HG03097 (cell line): ENCODE results near the gene CDK5.
"Not testable (repeated sequence)": the region's sequence is repeated elsewhere in the genome, so short reads cannot be mapped to it uniquely, and the experiment has no call there.

Source experiments
- ATAC-seq: cut with Tn5 transposase; IDR thresholded peaks from one replicate; pipeline ENCODE4 v1.9.1; 2021; ENCODE audit not compliant: unreplicated experiment, low FRiP score

Gene CDK5

GRCh38 chr7:151017370-151017952, 40.2 kb downstream of the CDK5 start:
- ATAC-seq = no peak

GRCh38 chr7:151016942-151017341, 40.8 kb downstream of the CDK5 start:
- no peak for ATAC-seq

GRCh38 chr7:151016505-151016904, 41.2 kb downstream of the CDK5 start:
- ATAC-seq = no peak

- no peak for ATAC-seq
Measured at GRCh38 chr7:151015967-151016366, 41.7 kb downstream of the CDK5 start.

GRCh38 chr7:151014950-151015349, 42.7 kb downstream of the CDK5 start:
- ATAC-seq = no peak

- no peak for ATAC-seq
Measured at GRCh38 chr7:151013733-151014497, 43.8 kb downstream of the CDK5 start.

GRCh38 chr7:151013356-151013732, 44.4 kb downstream of the CDK5 start:
- ATAC-seq = no peak

GRCh38 chr7:151012911-151013347, 44.8 kb downstream of the CDK5 start:
- no peak for ATAC-seq

GRCh38 chr7:151012031-151012692, 45.5 kb downstream of the CDK5 start:
- no peak for ATAC-seq

- not testable (repeated sequence) for ATAC-seq
Measured at GRCh38 chr7:151011616-151012015, 46.1 kb downstream of the CDK5 start.

- ATAC-seq = no peak
Measured at GRCh38 chr7:151011097-151011409, 46.6 kb downstream of the CDK5 start.

GRCh38 chr7:151010307-151011096, 47.2 kb downstream of the CDK5 start:
- no peak for ATAC-seq

- no peak for ATAC-seq
Measured at GRCh38 chr7:151010037-151010306, 47.7 kb downstream of the CDK5 start.

GRCh38 chr7:151009327-151010036, 48.2 kb downstream of the CDK5 start:
- no peak for ATAC-seq

GRCh38 chr7:151008511-151009323, 49.0 kb downstream of the CDK5 start:
- ATAC-seq = no peak

GRCh38 chr7:151008143-151008510, 49.6 kb downstream of the CDK5 start:
- no peak for ATAC-seq

- ATAC-seq = no peak
Measured at GRCh38 chr7:151007469-151007898, 50.2 kb downstream of the CDK5 start.

GRCh38 chr7:151006590-151007300, 51.0 kb downstream of the CDK5 start:
- no peak for ATAC-seq

GRCh38 chr7:151005566-151005965, 52.1 kb downstream of the CDK5 start:
- no peak for ATAC-seq
